ENCODE measurements around the gene AHCYL1. TPM values are rescaled to one million over a fixed set of nuclear protein-coding genes. Genes with fewer than 3 reads are reported as not detected.

The AHCYL1 gene
- total RNA-seq, 4 donors from 2014 or later = 49.7 to 60.3 (median 53.0) TPM

DNA sequence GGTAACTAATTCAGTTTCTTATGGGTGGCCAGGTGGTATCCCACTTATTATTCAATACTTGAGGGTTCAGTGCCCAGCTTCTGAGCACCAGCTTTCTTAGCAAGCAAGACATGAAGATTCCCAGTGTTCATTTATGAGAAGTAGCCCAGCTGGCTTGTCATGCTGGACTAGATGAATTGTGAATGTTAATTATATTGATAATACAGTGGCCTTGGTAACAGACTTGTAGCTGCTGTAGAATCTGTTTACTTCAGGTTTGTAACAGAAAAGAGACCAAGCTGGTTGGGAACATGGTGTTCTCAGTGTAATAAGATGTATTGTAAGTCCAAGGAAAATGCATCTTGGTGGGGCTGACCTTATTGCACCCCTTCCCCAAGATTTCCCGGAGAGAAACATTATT, 10.1 kb downstream of the AHCYL1 start:
- Histone ChIP-seq H3K4me3 (no peak overlapping the region), H3K4me1 (peaks cover 6 to 78% (median 37%) of the 10 kb centered on the region in 3 donors), H3K36me3 (peaks cover 0 to 19% (median 0%) of the 10 kb centered on the region in 3 donors), H3K9me3 (no peaks in the 10 kb centered on the region), H3K27ac (peak overlapping the region in 3 of 4 donors; percentile 46 to 69 (median 67)), H3K27me3 (no peaks in the 10 kb centered on the region)
- no peak for TF ChIP-seq POLR2A (IDR thresholded peaks at IDR 0.05)
- TF ChIP-seq, protein P1, sequence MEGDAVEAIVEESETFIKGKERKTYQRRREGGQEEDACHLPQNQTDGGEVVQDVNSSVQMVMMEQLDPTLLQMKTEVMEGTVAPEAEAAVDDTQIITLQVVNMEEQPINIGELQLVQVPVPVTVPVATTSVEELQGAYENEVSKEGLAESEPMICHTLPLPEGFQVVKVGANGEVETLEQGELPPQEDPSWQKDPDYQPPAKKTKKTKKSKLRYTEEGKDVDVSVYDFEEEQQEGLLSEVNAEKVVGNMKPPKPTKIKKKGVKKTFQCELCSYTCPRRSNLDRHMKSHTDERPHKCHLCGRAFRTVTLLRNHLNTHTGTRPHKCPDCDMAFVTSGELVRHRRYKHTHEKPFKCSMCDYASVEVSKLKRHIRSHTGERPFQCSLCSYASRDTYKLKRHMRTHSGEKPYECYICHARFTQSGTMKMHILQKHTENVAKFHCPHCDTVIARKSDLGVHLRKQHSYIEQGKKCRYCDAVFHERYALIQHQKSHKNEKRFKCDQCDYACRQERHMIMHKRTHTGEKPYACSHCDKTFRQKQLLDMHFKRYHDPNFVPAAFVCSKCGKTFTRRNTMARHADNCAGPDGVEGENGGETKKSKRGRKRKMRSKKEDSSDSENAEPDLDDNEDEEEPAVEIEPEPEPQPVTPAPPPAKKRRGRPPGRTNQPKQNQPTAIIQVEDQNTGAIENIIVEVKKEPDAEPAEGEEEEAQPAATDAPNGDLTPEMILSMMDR (IDR thresholded peaks at IDR 0.05) = no peak
- intact Hi-C loops (cut with DNase I) = no loop called here
- DNase-seq = no peak
- WGBS, 2 donors = 56 to 57% methylated on average over 1 of the region's 1 CpG

DNA sequence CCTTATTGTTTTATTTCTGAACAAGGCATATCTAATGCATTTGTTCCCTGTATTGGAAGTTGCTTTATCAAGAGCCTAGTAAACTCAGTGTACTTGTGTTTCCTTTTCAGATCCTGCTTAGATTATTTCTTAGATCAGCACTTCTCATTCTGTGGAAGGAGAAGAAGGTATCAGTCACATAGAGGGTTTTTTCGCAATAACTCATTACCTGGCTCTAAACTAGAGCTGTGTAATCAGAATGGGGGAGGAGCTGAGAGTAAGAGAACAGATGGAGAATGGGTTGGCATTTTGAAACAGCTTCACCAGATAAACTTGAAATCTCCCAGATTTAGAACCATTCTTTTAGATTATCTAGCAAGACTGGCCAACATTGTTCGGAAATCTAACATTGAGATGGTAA, 11.0 kb downstream of the AHCYL1 start:
- peaks cover 0 to 19% (median 0%) of the 10 kb centered on the region in 3 donors for H3K36me3 ChIP-seq
- TF ChIP-seq, protein P1 (IDR thresholded peaks at IDR 0.05) = no peak
- TF ChIP-seq POLR2A (IDR thresholded peaks at IDR 0.05) = no peak
- intact Hi-C loops (cut with DNase I) = no loop called here
- H3K9me3 ChIP-seq = no peaks in the 10 kb centered on the region
- DNase-seq = no peak
- H3K4me1 ChIP-seq = peaks cover 6 to 69% (median 32%) of the 10 kb centered on the region in 3 donors
- WGBS, 2 donors = 90 to 93% methylated on average over 2 of the region's 2 CpGs
- no peaks in the 10 kb centered on the region for H3K27me3 ChIP-seq
- H3K27ac ChIP-seq = peak overlapping the region in 3 of 4 donors; percentile 46 to 69 (median 52)
- no peak overlapping the region for H3K4me3 ChIP-seq

DNA sequence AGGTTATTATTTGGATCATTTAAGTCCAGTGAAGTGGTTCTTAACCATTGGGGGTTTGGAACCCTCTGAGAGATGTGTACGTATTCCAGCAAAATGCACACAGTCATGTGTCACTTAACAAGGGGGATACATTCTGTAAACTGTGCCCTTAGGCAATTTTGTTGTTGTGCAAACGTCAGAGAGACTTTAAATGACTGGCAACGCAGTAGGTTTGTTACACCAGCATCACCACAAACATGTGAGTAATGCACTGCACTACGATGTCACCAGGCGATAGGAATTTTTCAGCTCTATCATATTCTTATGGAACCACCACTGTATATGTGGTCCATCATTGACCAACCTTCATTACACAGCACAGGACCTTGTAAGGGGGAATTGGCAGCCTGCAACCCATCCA, 11.9 kb downstream of the AHCYL1 start:
- Histone ChIP-seq H3K27ac (peak overlapping the region in 3 of 4 donors; percentile 23 to 38 (median 36)), H3K4me3 (no peak overlapping the region), H3K4me1 (peaks cover 6 to 60% (median 28%) of the 10 kb centered on the region in 3 donors), H3K27me3 (no peaks in the 10 kb centered on the region), H3K36me3 (peaks cover 0 to 15% (median 0%) of the 10 kb centered on the region in 3 donors), H3K9me3 (no peaks in the 10 kb centered on the region)
- WGBS, 2 donors = 70 to 85% methylated on average over 5 of the region's 5 CpGs
- intact Hi-C loops (cut with DNase I) = no loop called here
- TF ChIP-seq, protein P1 (IDR thresholded peaks at IDR 0.05) = no peak
- no peak for TF ChIP-seq POLR2A (IDR thresholded peaks at IDR 0.05)
- DNase-seq = no peak

DNA sequence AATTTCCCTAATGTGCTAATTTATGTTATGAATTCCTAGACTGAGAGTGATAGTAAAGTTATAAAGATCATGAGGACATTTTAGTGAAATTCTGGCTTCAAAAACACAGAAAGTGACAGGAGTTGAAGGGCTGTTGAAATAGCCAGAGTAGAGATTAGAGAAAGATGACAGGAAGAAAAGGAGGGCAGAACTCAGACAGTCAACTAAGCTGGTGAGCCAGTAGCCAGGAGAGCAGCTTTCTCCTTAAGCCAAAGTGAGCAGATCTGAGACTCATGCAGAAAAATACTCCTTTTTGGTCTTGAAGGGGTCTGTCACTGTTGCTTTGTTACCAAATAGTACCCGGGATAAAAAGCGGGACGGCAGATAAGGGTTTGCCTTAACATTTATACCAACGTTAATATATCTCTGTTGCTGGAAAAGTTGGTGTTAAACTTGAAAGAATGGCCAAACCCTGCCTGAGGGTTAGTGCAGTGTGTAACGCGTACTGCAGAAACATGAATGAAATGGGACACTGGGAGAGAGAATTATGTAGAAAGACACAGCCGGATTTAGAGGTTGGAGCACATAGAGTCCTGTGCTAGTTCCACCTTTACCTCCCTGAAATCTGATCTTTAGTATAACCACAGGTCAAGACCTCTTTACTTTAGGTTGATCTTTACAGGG, 12.8 kb downstream of the AHCYL1 start:
- H3K27ac ChIP-seq = peak overlapping the region in 2 of 4 donors; percentile 23 to 38
- H3K4me1 ChIP-seq = peaks cover 6 to 60% (median 25%) of the 10 kb centered on the region in 3 donors
- DNase-seq = no peak
- intact Hi-C loops (cut with DNase I) = no loop called here
- H3K27me3 ChIP-seq = no peaks in the 10 kb centered on the region
- peaks cover 0 to 10% (median 0%) of the 10 kb centered on the region in 3 donors for H3K36me3 ChIP-seq
- 64 to 68% methylated on average over 7 of the region's 7 CpGs for WGBS, 2 donors
- H3K4me3 ChIP-seq = no peak overlapping the region
- TF ChIP-seq POLR2A (IDR thresholded peaks at IDR 0.05) = no peak
- TF ChIP-seq, protein P1 (IDR thresholded peaks at IDR 0.05) = no peak
- H3K9me3 ChIP-seq = no peaks in the 10 kb centered on the region

DNA sequence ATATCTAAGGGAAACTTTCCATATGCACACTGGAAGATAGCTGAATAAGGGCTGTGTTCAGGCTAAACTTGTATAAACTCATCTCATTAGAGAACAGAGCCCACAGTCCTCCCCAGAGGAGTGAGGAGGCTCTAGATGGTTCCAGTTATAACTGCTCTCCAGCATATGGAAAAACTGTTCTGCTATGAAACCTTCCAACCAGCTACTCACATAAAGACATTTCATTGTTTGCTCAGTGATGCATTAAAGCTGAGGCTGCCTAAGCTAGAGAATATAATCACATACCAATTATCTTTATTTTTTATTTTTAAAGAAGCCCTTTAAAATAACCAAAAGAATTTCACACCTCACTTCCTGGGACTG, 13.3 kb downstream of the AHCYL1 start:
- H3K27me3 ChIP-seq = no peaks in the 10 kb centered on the region
- H3K36me3 ChIP-seq = peaks cover 0 to 10% (median 0%) of the 10 kb centered on the region in 3 donors
- H3K9me3 ChIP-seq = no peaks in the 10 kb centered on the region
- intact Hi-C loops (cut with DNase I) = no loop called here
- peak overlapping the region in 2 of 4 donors; percentile 23 to 38 for H3K27ac ChIP-seq
- H3K4me3 ChIP-seq = no peak overlapping the region
- TF ChIP-seq POLR2A (IDR thresholded peaks at IDR 0.05) = no peak
- peaks cover 6 to 60% (median 26%) of the 10 kb centered on the region in 3 donors for H3K4me1 ChIP-seq
- no peak for DNase-seq

All from esophagus squamous epithelium (tissue), 5 donors.